HFFc6 (cell line): ENCODE results near the gene TMEM272. TPM values are rescaled to one million over a fixed set of nuclear protein-coding genes. Genes with fewer than 3 reads are reported as not detected.

ENCODE experiments used
- DNase-seq: peaks from one replicate; pipeline ENCODE4 v3.0.0-alpha.2; 2018
- H3K27ac Mint-ChIP-seq: 2 replicates; pipeline ENCODE4 v1.8.0; 2020; ENCODE audit warnings: mild to moderate bottlenecking, mixed read lengths
- H3K27me3 Mint-ChIP-seq: 2 replicates; pipeline ENCODE4 v1.8.0; 2021; ENCODE audit warnings: mild to moderate bottlenecking, moderate library complexity, mixed read lengths; ENCODE audit not compliant: insufficient read depth
- H3K36me3 Mint-ChIP-seq: 2 replicates; pipeline ENCODE4 v1.8.0; 2021; ENCODE audit warnings: low read depth, mixed read lengths
- H3K4me1 Mint-ChIP-seq: 2 replicates; pipeline ENCODE4 v1.8.0; 2020; ENCODE audit warnings: low read depth, mixed read lengths
- H3K4me3 Mint-ChIP-seq: 2 replicates; pipeline ENCODE4 v1.8.0; 2020; ENCODE audit warnings: mild to moderate bottlenecking, moderate library complexity, mixed read lengths
- H3K9me3 Mint-ChIP-seq: 2 replicates; pipeline ENCODE4 v1.8.0; 2020; ENCODE audit warnings: mild to moderate bottlenecking, mixed read lengths
- total RNA-seq, 6 experiments: library from RNA; stranded (reverse); fragmentation: NEBNext Ultra II Directional; extraction: Animal tissue kit (Norgen Biotek cat#: 25700); gene quantifications; 2 replicates in 1 of 6; 3 replicates in 5 of 6; pipeline ENCODE4 v1.2.3, GENCODE V29; 2021
- TF ChIP-seq, protein P1 (sequence below): fragments of 200-600 bp; sonication (generic); IDR thresholded peaks from 2 replicates; pipeline ENCODE4 v1.5.0; 2021; ENCODE audit warnings: antibody characterized with exemption, mild to moderate bottlenecking

TMEM272 gene
- total RNA-seq, 6 experiments from 2014 or later = not detected

DNA sequence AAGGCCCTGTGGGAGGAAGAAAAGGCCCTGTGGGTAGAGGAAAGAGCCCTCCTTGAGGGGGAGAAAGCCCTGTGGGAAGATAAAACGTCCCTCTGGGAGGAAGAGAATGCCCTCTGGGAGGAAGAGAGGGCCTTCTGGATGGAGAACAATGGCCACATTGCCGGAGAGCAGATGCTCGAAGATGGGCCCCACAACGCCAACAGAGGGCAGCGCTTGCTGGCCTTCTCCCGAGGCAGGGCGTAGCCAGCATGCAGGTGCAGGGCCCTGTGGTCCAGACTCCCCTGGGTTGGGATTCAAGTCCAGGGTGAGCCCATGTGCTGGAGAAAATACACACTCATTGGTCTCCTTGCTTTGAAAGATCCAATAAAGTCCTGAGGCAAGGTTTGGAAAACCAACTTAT lies 20.9 kb upstream of the TMEM272 start:
- TF ChIP-seq, protein P1, sequence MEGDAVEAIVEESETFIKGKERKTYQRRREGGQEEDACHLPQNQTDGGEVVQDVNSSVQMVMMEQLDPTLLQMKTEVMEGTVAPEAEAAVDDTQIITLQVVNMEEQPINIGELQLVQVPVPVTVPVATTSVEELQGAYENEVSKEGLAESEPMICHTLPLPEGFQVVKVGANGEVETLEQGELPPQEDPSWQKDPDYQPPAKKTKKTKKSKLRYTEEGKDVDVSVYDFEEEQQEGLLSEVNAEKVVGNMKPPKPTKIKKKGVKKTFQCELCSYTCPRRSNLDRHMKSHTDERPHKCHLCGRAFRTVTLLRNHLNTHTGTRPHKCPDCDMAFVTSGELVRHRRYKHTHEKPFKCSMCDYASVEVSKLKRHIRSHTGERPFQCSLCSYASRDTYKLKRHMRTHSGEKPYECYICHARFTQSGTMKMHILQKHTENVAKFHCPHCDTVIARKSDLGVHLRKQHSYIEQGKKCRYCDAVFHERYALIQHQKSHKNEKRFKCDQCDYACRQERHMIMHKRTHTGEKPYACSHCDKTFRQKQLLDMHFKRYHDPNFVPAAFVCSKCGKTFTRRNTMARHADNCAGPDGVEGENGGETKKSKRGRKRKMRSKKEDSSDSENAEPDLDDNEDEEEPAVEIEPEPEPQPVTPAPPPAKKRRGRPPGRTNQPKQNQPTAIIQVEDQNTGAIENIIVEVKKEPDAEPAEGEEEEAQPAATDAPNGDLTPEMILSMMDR = no peak
- no peak for DNase-seq
- peaks cover 9% of the 10 kb centered on the region for H3K4me1 Mint-ChIP-seq

DNA sequence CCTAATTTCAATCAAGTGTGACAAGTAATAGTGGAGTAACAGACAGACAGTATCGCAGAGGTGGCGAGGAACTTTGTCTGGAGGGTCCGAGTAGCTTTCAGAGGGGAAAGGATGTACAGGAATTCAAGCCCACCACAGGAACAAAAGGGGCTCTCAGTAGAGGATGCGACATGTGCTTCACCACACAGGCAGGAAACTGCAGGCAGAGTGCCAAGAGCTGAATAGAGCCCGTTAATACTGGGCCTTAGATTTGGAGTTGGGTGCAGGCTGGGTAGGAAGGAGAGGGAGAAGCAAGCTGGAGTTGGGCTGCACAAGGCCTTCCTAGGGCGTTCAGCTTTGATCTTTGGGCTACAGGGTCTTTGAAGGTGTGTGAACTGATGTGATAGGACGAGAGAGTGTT lies 18.0 kb upstream of the TMEM272 start:
- peaks cover 16% of the 10 kb centered on the region for H3K4me1 Mint-ChIP-seq
- DNase-seq = no peak
- no peaks in the 10 kb centered on the region for H3K9me3 Mint-ChIP-seq
- H3K36me3 Mint-ChIP-seq = no peaks in the 10 kb centered on the region
- peaks cover 26% of the 10 kb centered on the region for H3K27me3 Mint-ChIP-seq
- H3K4me3 Mint-ChIP-seq = no peak overlapping the region
- TF ChIP-seq, protein P1 = no peak
- H3K27ac Mint-ChIP-seq = no peak overlapping the region

More for the DNA sequence above, 20.9 kb upstream of the TMEM272 start:
- Mint-ChIP-seq H3K27me3 (peaks cover 39% of the 10 kb centered on the region), H3K4me3 (no peak overlapping the region), H3K27ac (no peak overlapping the region), H3K36me3 (no peaks in the 10 kb centered on the region), H3K9me3 (no peaks in the 10 kb centered on the region)

DNA sequence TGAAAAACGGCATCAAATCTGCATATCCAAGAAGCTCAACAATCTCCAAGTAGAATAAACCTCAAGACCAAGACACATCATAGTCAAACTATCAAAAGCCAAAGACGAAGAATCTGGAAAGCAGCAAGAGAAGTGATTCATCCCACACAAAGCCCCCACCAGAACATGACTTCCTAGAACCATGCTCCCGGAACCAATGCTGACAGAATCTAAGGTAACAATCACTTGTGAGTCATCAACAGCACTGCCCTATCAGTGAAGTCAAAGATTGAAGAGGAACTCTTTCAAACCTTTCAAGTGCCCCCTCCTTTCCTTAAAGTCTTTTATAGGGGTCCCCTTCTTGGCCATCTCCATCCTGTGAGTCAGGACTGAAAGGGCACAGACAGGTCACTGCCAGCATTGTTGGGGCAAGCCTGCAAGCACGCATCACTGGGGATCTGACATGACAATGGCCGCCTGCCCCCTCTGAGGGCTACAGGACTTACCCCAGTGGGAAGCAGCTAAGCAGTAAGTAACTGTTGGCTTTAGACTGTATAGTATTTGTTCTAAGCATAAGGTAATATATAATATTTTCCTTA lies 16.8 kb upstream of the TMEM272 start, which contains the start of gene CCDC70:
Gene CCDC70, plus strand, starts transcription at position 247 of the 578 bp plus-strand sequence. CDS start 3,443 bp downstream, outside the sequence.
- TF ChIP-seq, protein P1 = no peak
- no peaks in the 10 kb centered on the region for H3K9me3 Mint-ChIP-seq
- no peak within 1 kb of the TSS for H3K4me3 Mint-ChIP-seq
- H3K4me1 Mint-ChIP-seq = peaks cover 16% of the 10 kb centered on the region
- H3K27me3 Mint-ChIP-seq = peaks cover 22% of the 10 kb centered on the region
- no peak within 1 kb of the TSS for H3K27ac Mint-ChIP-seq
- no peaks in the 10 kb centered on the region for H3K36me3 Mint-ChIP-seq
- peak; percentile 21 for DNase-seq

DNA sequence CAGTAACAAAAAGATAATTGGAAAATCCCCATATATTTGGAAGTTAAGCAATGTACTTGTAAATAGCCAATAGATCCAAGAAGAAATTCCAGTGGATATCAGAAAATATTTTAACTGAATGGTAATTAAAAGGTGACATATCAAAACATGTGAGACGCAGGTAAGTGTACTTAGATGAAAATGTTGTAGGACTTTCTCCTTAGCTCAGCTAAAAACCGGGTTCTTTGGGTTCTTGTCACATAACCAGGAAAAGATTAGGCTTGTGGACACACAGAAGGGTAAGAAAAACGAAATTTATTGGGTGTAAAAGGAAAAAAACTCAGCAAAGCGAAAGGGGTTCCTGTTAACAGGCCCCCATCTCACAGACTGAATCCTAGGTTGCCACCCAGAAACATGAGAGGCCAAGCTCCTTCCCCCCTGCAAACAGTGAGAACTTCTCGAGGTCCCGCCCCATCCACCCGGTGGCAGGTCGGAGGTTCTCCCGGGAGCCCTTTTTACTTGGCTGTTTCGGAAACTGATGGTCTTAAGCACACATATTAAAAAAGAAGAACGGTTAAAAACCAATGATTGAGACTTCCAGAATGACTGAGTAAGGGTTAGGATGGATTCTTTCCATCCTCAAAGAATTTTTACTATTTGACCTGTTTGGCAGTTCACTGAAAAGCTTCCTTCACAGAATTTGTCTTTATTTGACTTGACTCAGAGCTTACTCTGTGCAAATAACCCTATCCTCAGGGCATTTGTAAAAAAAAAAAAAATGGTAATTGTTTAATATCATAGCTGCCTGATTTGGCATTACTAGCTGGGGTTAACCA lies 13.7 kb upstream of the TMEM272 start:
- TF ChIP-seq, protein P1 = no peak
- H3K27ac Mint-ChIP-seq = no peak overlapping the region
- no peak for DNase-seq

DNA sequence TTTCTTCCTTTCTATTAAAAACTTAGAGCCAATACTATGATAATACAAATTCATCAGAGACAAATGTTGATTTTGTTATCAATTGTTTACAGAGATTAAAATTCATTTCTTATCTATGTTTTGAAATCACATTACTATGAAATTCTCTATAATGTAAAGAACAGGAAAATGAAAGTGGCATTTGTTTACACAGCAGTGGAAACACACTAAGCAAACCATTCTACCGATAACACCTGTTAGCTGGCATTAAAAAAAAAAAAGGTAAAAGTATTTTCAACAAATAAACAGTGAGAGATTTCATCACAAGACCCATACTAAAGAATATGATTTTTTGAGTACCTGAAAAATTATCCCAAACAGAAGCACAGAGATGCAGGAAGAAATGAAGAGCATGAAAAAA lies 12.0 kb upstream of the TMEM272 start:
- Mint-ChIP-seq H3K4me1 (peaks cover 16% of the 10 kb centered on the region), H3K27ac (no peak overlapping the region), H3K36me3 (no peaks in the 10 kb centered on the region), H3K9me3 (no peaks in the 10 kb centered on the region), H3K4me3 (no peak overlapping the region), H3K27me3 (peaks cover 11% of the 10 kb centered on the region)
- DNase-seq = no peak
- TF ChIP-seq, protein P1 = no peak

More for the DNA sequence above, 13.7 kb upstream of the TMEM272 start:
- H3K4me3 Mint-ChIP-seq = no peak overlapping the region
- H3K36me3 Mint-ChIP-seq = no peaks in the 10 kb centered on the region
- peaks cover 18% of the 10 kb centered on the region for H3K27me3 Mint-ChIP-seq
- H3K4me1 Mint-ChIP-seq = peaks cover 16% of the 10 kb centered on the region
- H3K9me3 Mint-ChIP-seq = no peaks in the 10 kb centered on the region
